VCaP (cell line): ENCODE data around the gene OR52E6.

Source experiments
- H3K27ac ChIP-seq: fragments of 450-650 bp; 2 replicates; pipeline ENCODE4 v1.5.1; 2017
- CTCF ChIP-seq: fragments of 450-650 bp; conservative IDR thresholded peaks from 2 replicates; pipeline ENCODE4 v1.5.1; 2017; ENCODE audit warnings: mild to moderate bottlenecking, moderate library complexity

The OR52E6 gene

GRCh38 chr11:5841797-5842196 lies at the start of gene OR52E6:
OR52E6 (minus strand) TSS chr11:5841897; CDS start chr11:5841897, 0 bp downstream.
- no peak within 1 kb of the TSS for H3K27ac ChIP-seq
- TF ChIP-seq CTCF = no peak

GRCh38 chr11:5891216-5891800 lies 49.6 kb upstream of the OR52E6 start:
- TF ChIP-seq CTCF = peak; percentile 74
- no peak overlapping the region for H3K27ac ChIP-seq

- H3K27ac ChIP-seq = no peak overlapping the region
- no peak for TF ChIP-seq CTCF
Measured at GRCh38 chr11:5887661-5888060, 46.0 kb upstream of the OR52E6 start.

GRCh38 chr11:5887172-5887571 lies 45.5 kb upstream of the OR52E6 start:
- no peak for TF ChIP-seq CTCF
- no peak overlapping the region for H3K27ac ChIP-seq

- no peak for TF ChIP-seq CTCF
- H3K27ac ChIP-seq = no peak overlapping the region
Measured at GRCh38 chr11:5881756-5882155, 40.1 kb upstream of the OR52E6 start.

GRCh38 chr11:5880329-5880728 lies 38.6 kb upstream of the OR52E6 start, which contains the start of gene OR52E4:
OR52E4 (plus strand) TSS chr11:5880629; CDS start chr11:5884293, 3,664 bp downstream.
- no peak within 1 kb of the TSS for H3K27ac ChIP-seq
- no peak for TF ChIP-seq CTCF

- TF ChIP-seq CTCF = no peak
- H3K27ac ChIP-seq = no peak overlapping the region
Measured at GRCh38 chr11:5878564-5878963, 36.9 kb upstream of the OR52E6 start.
